ENCODE results near the gene RASAL2.
A peak's percentile ranks its signal among the peaks of the same experiment; 100 is the strongest.
"Not testable (repeated sequence)": the region's sequence is repeated elsewhere in the genome, so short reads cannot be mapped to it uniquely, and the experiment has no call there.

The RASAL2 gene

GRCh38 chr1:178500091-178500770 is 406.3 kb downstream of the RASAL2 start:
- DNase-seq: no peak

DNA sequence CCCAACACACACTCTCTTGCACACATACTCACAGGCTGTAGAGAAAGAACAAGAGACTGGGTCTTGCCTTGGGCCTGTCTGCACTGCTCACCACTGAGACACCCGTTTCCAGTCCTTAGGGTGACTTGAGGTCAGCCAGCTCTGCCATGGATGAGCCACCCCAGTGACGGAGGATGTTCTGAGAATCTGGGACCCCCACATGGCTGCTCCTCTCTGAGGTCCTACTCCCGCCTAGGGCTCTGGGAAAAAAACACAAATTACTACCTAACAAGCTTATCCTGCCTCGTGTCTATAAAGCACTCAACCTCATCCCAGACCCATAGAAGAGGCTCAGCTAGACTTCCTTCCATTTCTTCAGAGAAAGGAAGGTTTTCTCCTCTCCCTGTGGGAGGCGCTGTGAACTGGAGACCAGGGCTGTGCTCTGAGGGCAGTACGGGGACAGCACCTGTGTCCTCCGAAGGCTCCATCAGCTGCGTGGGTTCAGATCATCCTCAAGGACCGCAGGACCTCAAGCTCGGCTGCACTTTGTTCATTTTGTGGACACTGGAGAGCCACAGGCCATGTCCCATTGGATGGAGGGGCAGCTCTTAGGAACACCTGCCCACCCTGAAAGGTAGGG is 407.1 kb downstream of the RASAL2 start:
- no peak for DNase-seq

DNA sequence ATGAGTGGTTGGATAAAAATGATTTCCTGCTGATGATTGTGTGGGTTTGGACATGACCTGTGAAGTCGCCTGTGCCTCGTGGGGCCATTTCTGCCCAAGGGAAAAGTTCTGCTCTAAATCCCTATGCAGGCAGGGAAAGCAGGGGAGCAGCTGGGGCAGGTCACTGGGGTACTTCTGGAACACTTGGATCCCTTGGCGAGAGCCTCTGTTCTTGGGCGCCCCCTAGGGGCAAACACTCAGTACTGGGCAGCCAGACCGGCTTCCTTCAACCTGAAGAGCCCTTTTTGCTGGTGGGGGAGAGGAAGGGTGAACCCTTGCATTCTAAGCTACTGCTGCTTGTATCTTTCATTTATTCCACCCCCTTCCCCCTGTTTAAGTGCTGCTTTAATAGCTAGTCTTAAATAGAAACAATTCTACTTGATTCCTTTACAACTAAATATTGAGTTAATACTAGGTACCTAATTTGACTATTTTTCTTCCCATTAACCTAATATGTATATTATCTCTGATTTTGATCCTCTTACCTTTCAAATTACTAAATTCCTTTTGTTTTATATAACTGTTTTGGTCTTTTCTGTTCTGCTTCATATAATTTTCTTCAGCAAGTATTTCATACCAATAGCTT is 407.9 kb downstream of the RASAL2 start:
- DNase-seq: peak; percentile 62

DNA sequence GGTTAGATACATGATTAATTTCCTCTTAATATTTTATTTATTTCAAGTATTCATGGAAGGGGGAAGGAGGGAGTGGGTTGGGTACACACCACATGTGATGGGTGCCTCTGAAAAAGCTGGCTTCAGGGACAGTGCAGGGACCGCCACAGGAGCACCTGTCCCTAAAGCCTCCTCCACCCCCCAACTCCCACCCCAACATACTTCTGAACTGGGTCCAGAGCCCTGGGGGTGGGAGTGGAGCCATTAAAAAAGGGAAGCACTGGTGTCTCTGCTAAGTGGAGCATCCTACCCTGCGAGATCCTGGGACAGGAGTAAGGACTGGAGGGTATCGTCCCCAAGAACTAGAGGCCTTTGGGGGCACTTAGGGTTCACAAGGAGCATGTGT is 408.4 kb downstream of the RASAL2 start:
- no peak for DNase-seq

DNA sequence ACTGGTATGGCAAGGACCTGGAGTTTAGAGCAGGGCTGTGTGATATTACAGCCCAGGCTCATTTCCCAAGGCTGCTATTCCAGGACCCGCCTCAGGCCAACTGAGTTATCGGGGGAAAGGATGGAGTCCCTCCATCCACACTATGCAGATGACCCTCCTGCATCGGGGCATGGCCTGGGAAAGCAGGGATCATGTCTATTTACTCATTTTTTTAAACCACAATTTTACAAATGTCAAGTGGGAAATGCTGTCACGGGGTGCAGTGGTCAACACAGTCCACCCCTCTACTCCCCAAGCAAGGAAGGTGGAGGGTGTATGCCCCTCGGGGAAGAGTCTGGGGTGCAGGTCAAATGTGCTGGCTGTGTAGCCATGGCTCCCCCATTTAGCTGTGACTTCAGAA is 409.0 kb downstream of the RASAL2 start:
- DNase-seq: no peak

- not testable (repeated sequence) for DNase-seq
These were observed 409.4 kb downstream of the RASAL2 start for GRCh38 chr1:178503316-178503715.

DNA sequence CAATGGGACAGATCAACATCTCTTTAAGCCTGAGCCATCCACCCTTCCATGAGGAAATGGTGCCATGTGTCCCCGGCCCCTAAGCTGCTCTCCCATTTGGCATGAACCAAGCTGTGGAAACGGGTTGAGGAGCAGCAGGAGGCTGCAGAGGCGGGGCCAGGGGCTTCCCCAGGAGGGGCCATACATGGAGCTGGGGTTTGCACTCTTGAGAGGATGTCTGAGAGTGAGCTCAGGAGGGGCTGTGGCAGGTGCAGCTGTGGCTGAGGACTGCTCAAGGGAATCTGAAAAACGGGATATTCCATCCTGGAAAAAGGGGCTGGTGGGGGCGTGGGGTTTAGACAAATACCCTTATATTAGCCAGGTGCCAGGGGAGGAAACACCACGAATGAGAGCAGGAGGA is 409.9 kb downstream of the RASAL2 start:
- no peak for DNase-seq

GRCh38 chr1:178504286-178504685 is 410.4 kb downstream of the RASAL2 start:
- no peak for DNase-seq

- DNase-seq: no peak
These were observed 412.3 kb downstream of the RASAL2 start for GRCh38 chr1:178506177-178506576.

- DNase-seq: no peak
These were observed 412.8 kb downstream of the RASAL2 start for GRCh38 chr1:178506669-178507068.

DNA sequence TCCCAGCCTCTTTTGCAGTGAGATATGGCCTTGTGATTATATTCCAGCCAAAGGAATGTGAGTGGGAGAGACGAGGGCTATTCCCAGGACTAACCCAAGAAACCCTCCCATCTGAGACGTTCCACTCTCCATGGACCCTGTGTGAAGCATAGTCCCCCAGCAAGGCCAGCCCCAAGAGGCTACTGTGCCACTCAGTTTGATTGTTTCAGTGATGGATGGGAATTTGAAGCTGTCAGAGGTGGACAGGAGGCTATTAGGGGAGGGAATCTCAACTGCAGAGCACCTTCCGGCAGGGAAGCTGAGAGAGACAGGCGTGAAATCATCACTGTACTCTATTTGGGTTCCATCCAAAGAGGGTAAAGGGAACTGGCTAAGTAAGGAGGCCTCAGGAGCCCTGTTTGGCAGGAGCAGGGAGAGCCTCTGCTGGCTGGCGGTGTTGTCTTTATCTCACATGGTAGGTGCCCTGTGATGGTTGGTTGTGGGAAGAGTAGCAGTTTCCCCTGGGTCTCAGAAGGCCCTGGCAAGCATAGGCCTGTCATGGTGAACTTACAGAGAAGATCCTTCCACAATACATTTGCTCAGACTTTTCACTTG is 415.6 kb downstream of the RASAL2 start:
- no peak for DNase-seq

GRCh38 chr1:178510155-178510554 is 416.3 kb downstream of the RASAL2 start:
- no peak for DNase-seq

DNA sequence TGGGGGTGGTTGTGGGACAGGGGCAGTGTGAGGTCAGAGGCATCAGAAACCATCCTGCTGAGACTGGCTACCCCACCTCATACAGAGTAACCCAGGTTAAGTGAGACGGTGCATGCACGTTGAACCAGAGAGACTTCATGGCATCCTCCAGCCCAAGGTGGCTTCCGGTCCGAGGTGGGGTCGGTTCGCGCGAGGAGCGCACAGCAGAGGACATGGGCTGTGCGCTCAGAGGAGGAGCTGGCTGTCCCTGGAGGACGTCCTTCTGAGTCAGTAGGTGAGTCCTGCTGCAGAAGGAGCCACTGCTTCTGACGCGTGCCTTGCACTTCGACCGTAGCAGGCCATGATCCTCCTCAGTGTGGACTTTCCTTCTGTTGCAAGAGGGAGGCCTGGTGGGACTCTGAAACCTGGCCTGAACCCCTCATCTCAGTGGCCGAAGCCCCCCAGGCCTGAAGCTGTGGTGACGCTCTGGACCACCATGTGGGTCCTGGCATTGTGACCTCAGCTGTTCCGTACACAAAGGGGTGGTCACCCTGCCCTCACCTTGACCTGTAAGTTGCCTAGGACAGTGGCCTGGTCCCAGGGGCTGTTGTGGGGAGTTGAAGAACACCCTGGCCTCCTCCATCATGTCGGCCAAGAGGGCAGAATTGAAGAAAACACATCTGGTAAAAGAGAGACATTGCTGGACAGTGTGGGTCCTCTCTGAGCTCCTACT is 418.8 kb downstream of the RASAL2 start, which contains the start of gene TEX35:
Gene TEX35, plus strand, starts transcription at position 544 of the 712 bp plus-strand sequence. Its CDS starts 80 bp downstream, at position 624.
- no peak for DNase-seq

DNA sequence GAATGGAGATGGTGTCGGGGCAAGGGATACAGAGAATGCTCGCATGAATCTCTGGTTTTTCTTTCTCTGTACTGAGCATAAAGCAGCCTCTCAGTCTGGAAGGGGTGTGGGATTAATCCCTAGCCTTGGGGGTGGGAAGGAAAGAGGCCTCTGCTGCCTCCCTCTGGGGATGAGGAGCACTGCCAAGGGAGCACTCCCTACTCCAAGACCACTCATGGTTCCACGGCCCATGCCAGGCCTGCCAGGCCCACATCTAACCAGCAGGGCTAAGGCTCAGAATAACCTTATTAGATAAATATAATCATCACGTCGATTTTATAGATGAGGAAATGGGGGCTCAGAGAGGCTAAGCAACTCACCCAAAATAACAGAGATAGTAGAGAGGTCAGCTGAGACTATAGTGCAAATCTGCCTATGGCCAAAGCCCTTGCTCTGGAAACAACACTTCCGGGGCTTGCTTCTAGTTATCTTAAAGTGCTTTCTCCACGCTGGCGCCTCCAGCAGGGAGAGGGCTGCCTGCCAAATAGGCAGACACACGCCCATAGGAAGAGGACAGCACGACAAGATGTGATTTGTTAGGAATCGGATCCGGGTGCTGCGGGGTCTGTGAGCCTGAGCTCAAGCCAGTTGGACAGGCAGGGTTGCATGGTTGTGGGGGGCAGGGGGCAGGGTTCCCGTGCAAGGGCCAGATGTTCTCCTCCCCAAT is 419.5 kb downstream of the RASAL2 start:
- DNase-seq: no peak

DNA sequence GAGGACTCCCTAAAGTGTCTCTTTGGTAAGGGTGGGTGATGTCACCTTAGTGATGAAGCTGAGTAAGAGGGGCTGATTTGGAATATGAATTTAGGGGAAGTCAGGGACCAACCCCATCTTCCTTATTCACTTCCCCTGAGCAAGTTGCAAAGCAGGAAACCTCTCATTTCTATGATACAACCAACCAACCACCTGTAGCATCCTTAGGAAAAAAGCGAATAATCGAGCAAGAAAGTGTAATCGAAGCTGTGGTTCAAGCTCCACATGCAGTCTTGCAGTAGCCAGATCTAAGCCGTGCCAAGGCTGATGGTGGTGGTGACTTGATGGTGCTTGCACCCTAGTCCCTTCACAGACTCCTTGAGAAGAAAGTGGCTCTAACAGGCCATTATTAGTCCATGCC is 422.2 kb downstream of the RASAL2 start:
- no peak for DNase-seq

DNA sequence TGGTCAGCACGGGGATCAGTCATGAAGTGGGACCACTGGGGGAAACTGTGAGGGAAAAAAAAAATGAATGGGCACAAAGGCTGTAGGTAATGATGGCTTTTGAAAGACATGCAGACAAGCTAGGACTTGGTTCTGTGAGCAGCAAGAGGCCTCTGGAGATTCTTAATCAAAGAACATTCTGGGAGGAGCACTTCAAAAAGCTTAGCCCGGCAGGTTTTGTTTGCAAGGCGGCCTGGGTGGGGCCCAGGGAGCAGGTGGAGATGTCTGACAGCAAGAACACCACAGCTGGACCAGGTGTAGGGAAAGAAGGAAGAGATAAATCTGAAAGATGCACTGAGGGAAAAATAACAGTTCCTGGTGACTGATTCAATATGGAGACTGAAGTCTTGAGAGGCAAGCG is 425.0 kb downstream of the RASAL2 start:
- DNase-seq: no peak

- no peak for DNase-seq
These were observed 426.9 kb downstream of the RASAL2 start for GRCh38 chr1:178520803-178521202.

DNA sequence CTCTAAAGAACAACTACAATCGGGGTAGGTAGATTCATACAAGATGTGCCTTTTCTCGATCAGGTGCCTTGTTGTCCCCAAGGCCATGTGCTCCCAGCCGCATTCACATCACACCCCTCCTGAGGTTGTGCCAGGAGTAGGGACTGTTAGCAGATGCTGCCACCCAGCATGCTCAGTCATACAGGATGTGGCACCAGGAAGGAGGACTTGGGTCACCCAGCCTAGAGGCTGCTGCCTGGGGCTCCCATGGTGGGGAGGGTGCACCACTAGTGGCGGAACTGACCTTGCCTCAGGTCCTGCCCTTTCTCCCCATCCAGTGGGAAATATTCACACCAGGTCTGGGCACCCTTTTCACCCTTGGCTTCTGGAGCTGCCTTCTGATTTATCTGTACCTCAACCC is 427.3 kb downstream of the RASAL2 start:
- no peak for DNase-seq

DNA sequence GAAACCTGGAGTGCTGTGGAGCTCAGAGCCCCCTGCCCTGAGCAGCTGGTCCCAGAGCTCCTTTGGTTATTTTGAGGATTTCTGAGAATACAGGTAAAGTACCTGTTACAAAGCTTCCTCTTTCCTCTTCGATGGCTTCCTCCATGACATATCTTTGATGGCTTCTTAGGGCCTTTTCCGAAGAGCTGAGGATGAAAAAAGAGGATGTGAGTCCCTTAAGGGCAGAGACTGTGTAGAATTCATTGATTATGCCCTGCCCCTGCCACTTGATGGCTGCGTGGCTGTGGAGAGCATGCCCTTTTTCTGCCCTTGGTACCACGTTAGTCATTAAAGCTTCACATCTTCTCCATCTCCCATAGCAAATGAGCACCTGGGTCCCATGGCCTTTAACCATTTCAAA is 433.2 kb downstream of the RASAL2 start:
- no peak for DNase-seq

GRCh38 chr1:178528228-178528952 is 434.5 kb downstream of the RASAL2 start:
- DNase-seq: no peak

GRCh38 chr1:178528953-178529335 is 435.0 kb downstream of the RASAL2 start:
- DNase-seq: no peak

All from activated CD4-positive, alpha-beta T cell treated with anti-CD3 and anti-CD28 coated beads, Interleukin-2, amount 50 U/mL, for 16 hours (primary cell).